GM21717 (cell line): ENCODE measurements around the gene SLC26A9.
"Not testable (repeated sequence)": the region's sequence is repeated elsewhere in the genome, so short reads cannot be mapped to it uniquely, and the experiment has no call there.

Source experiments
- ATAC-seq: cut with Tn5 transposase; IDR thresholded peaks from one replicate; pipeline ENCODE4 v1.9.1; 2021; ENCODE audit warnings: mild to moderate bottlenecking, moderate library complexity; ENCODE audit not compliant: unreplicated experiment

Gene SLC26A9

DNA sequence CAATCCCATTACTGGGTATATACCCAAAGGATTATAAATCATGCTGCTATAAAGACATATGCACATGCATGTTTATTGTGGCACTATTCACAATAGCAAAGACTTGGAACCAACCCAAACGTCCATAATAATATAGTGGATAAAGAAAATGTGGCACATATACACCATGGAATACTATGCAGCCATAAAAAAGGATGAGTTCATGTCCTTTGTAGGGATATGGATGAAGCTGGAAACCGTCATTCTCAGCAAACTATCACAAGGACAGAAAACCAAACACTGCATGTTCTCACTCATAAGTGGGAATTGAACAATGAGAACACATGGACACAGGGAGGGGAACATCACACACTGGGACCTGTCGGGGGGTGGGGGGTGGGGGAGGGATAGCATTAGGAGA, 38.2 kb downstream of the SLC26A9 start:
- ATAC-seq: not testable (repeated sequence)

DNA sequence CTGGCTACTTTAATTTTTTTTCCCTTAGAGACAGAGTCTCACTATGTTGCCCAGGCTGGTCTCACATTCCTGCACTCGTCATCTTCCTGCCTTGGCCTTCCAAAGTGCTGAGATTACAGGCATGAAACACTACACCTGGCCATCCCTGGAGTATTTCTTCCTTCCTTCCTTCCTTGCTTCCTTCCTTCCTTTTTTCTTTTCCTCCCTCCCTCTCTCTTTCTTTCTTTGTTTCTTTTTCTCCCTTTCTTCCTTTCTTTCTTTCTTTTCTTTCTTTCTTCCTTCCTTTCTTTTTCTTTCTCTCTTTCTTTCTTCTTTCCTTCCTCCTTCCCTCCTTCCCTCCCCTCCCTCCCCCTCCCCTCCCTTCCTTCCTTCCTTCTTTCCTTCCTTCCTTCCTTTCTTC, 46.9 kb downstream of the SLC26A9 start:
- ATAC-seq: no peak

GRCh38 chr1:205894119-205894518, 49.1 kb downstream of the SLC26A9 start:
- ATAC-seq: not testable (repeated sequence)

GRCh38 chr1:205892175-205892574, 51.1 kb downstream of the SLC26A9 start:
- ATAC-seq: not testable (repeated sequence)

DNA sequence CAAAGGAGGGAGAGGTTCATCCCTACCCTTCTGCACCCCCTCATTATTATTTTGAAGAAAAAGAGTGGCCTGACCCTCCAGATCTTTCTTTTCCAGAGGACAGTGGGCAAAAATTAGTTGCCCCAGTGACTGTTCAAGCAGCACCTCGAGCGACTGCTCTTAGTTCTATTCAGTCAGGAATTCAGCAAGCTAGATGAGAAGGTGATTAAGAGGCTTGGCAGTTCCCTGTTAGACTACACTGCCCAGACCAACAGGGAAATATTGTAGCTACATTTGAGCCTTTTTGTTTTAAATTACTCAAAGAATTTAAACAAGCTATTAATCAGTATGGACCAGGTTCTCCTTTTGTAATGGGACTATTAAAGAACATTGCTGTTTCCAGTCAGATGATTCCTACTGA, 51.8 kb downstream of the SLC26A9 start:
- ATAC-seq: not testable (repeated sequence)

DNA sequence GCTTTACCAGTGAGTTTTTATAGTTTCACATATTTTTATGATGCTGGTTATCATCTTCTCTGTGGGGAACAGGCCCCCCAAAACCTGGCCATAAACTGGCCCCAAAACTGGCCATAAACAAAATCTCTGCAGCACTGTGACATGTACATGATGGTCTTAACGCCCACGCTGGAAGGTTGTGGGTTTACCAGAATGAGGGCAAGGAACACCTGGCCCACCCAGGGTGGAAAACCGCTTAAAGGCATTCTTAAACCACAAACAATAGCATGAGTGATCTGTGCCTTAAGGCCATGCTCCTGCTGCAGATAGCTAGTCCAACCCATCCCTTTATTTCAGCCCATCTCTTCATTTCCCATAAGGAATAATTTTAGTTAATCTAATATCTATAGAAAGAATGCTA, 52.6 kb downstream of the SLC26A9 start:
- not testable (repeated sequence) for ATAC-seq

DNA sequence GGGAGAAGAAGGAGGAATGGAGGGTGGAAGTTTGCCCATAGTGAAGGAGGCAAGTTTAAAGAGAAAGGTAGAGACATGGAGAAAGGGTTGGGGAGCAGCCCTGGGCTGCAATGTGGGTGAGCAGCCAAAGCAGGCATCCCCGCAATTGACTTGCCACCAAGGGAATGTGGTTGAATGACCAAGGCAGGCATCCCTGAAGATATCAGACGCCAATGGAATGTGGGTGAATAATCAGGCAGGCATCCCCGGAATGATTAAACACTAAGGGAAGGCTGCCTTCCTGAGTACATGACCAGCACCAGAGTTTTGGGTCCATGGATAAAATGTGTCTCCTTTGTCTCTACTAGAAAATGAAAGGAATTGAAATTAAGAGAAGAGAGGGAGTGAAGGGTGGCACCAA, 53.5 kb downstream of the SLC26A9 start:
- not testable (repeated sequence) for ATAC-seq

GRCh38 chr1:205889006-205889405, 54.2 kb downstream of the SLC26A9 start:
- ATAC-seq: not testable (repeated sequence)

- no peak for ATAC-seq
Measured at GRCh38 chr1:205883792-205884191, 59.5 kb downstream of the SLC26A9 start.

DNA sequence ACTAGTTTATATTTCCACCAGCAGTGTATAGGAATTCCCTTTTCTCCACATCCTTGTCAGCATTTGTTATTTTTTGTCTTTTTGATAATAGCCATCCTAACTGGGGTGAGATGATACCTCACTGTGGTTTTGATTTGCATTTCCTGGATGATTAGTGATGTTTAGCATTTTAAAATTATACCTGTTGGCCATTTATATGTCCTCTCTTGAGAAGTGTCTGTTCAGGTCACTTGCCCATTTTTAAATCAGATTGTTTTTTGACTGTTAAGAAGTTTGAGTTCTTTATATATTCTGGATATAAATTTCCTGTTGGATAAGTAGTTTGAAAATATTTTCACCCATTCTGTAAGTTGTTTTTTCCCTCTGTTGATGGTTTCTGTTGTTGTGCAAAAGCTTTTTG, 62.3 kb downstream of the SLC26A9 start:
- ATAC-seq: no peak

DNA sequence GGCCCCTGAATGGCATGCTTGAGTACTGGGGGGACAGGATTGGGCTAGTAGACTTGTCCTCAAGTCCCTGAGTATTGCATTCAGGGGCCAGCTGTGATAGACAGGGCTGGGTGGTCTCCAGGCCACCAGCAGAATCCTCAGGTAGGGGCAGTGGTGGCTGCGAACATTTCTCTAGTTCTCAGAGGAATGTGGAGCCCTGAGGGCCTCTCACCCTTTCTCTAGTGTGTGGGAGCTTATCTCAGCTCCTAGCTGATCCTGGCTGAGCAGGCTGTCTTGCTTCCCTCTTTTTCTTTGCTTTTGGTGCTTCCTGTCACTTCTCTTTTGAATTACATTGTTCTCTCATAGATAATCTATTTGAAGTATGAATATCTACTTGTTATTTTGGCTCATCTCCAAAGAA, 63.3 kb downstream of the SLC26A9 start:
- no peak for ATAC-seq

GRCh38 chr1:205878026-205878425, 65.2 kb downstream of the SLC26A9 start:
- no peak for ATAC-seq

DNA sequence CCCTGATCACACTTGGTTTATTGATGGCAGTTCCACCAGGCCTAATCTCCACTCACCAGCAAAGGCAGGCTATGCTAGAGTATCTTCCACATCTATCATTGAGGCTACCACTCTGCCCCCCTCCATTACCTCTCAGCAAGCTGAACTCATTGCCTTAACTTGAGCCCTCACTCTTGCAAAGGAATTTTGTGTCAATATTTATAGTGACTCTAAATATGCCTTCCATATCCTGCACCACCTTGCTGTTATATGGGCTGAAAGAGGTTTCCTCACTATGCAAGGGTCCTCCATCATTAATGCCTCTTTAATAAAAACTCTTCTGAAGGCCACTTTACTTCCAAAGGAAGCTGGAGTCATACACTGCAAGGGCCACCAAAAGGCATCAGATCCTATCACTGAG, 70.1 kb downstream of the SLC26A9 start:
- not testable (repeated sequence) for ATAC-seq

DNA sequence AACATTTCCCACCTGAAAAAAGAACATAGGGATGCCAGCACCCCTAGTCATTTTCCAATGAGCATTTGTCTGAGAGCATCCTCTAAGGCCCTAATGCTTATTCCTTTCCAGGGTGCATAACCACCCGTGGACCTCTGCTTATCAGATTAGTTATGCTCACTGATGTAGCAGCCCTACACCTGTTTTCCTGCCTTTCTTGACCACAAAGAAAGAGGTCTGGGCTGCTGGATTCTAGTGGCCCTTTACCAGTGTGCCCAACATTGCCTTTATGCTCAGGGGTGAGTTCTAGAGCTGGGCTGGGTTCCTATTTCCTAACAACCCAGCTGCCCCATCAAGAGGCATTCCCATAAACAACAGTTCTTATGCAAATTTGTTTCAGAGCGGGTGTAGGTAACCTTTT, 73.0 kb downstream of the SLC26A9 start:
- no peak for ATAC-seq
